Upper lobe of left lung (tissue), 6 donors: ENCODE results near the gene CDC42BPG. TPM values are rescaled to one million over a fixed set of nuclear protein-coding genes. Genes with fewer than 3 reads are reported as not detected.

ENCODE experiments used
- ATAC-seq, 2 donors: fragments of 200-7000 bp; cut with Tn5 transposase; one replicate each; pipeline ENCODE4 v1.9.1; 2022; ENCODE audit warnings: mild to moderate bottlenecking in 2 of 2, moderate library complexity in 2 of 2; ENCODE audit not compliant: low FRiP score in 2 of 2
- DNase-seq, 2 donors: peaks; one replicate each; pipeline ENCODE4 v3.0.0-alpha.2; 2019 to 2020
- H3K27ac ChIP-seq, 4 donors: fragments of 200-600 bp; sonication (generic); one replicate each; pipeline ENCODE4 v1.5.1; 2016 to 2019
- H3K27me3 ChIP-seq, 4 donors: fragments of 200-600 bp; sonication (generic); one replicate each; pipeline ENCODE4 v1.5.1; 2017 to 2019
- H3K36me3 ChIP-seq, 4 donors: fragments of 200-600 bp; sonication (generic); one replicate each; pipeline ENCODE4 v1.5.1; 2016 to 2019
- H3K4me1 ChIP-seq, 4 donors: fragments of 200-600 bp; sonication (generic); one replicate each; pipeline ENCODE4 v1.5.1; 2018 to 2019
- H3K4me3 ChIP-seq, 4 donors: fragments of 200-600 bp; sonication (generic); one replicate each; pipeline ENCODE4 v1.5.1; 2017 to 2019; ENCODE audit warnings: mild to moderate bottlenecking in 2 of 4, moderate library complexity in 1 of 4
- H3K9me3 ChIP-seq, 4 donors: fragments of 200-600 bp; sonication (generic); one replicate each; pipeline ENCODE4 v1.5.1; 2018 to 2019
- CTCF ChIP-seq, 6 experiments: fragments of 450-650 bp in 4 of 6; fragments of 200-600 bp in 2 of 6; sonication (generic) in 2 of 6; IDR thresholded peaks; one replicate each; pipeline ENCODE4 v1.5.1; 2016 to 2019; ENCODE audit warnings: antibody characterized with exemption in 6 of 6
- EP300 ChIP-seq, 4 donors: sonication (generic); formaldehyde crosslinking; IDR thresholded peaks; one replicate each; pipeline ENCODE4 v1.5.1; 2017; ENCODE audit warnings: antibody characterized with exemption in 4 of 4, control low read depth in 2 of 4
- POLR2A ChIP-seq, 4 donors: fragments of 450-650 bp; IDR thresholded peaks; one replicate each; pipeline ENCODE4 v1.5.1; 2016 to 2017; ENCODE audit warnings: antibody characterized with exemption in 4 of 4, mild to moderate bottlenecking in 2 of 4
- POLR2AphosphoS5 ChIP-seq, 2 donors: sonication (generic); formaldehyde crosslinking; IDR thresholded peaks; one replicate each; pipeline ENCODE4 v1.5.1; 2017; ENCODE audit warnings: antibody characterized with exemption in 2 of 2
- WGBS, 2 donors: methylation state at CpG; one replicate each; pipeline ENCODE4 v1.1.5; 2017 to 2018; 5-methylcytosine and 5-hydroxymethylcytosine counted together
- total RNA-seq, 6 donors: library from RNA; depleted of rRNA in 4 of 6; stranded (reverse); fragments of >200 nt in 4 of 6; gene quantifications; one replicate each; pipeline versions ENCODE4 v1.1.0 to v1.2.1, GENCODE V29; 2016 to 2021
- donor health status: DM: no; HTN: no; CAD: no; lungs with moderate emphysema.
- donor health status: DM: no; HTN: yes; CAD: no; lungs with severe emphysema.

Gene CDC42BPG
- total RNA-seq, 6 donors from 2014 or later: 21.6 to 62.4 (median 26.0) TPM

DNA sequence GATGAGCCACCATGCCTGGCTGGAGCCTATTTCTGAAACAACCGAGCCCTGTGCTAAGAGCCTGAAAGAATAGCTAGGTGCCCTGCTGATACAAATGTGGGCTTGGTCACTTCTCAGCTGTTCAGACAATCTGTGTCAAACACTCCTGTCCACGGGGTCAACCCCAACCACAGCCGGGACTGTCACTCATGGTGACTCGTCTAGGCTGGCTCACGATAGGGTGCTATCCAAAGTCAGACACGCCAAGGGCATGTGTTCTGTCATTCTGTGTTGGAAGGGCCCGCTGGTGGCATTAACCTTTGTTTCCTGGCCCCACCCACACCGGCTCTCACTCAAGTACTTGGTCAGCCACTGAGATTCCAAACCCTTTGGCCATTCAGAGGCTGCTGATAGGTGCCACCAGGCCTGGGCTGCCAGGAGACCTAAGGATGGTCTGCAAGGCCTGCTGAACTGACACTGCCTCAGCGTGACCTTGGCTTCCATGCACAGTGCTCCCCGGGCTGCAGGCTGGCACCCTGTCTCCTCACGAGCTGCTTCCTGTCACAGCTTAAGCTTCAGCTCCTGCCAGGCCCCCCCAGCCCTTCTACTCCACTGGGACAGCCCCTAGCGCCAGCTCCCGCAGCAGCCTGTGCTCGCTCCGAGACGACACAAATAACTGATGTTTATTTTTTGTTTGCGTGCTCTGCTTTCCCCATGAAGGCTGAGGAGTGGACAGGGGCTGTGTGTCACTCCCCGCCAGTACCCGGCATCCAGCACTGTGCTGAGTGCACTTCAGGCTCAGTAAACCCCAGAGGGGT, 14.2 kb upstream of the CDC42BPG start:
- DNase-seq (peak in 1 of 2 donors; percentile 61), ATAC-seq (no peak)
- peak overlapping the region; percentile 82 to 95 (median 88) for H3K27ac ChIP-seq
- TF ChIP-seq POLR2A (IDR thresholded peaks at IDR 0.05): no peak
- TF ChIP-seq EP300 (IDR thresholded peaks at IDR 0.05): no peak
- peak; percentile 26 to 35 for TF ChIP-seq POLR2AphosphoS5 (IDR thresholded peaks at IDR 0.05)
- peak overlapping the region in 2 of 4 donors; percentile 13 for H3K4me3 ChIP-seq
- WGBS, 2 donors: 40 to 72% methylated on average over 19 of the region's 19 CpGs
- peaks cover 4 to 43% (median 16%) of the 10 kb centered on the region in 4 donors for H3K36me3 ChIP-seq
- H3K9me3 ChIP-seq: no peaks in the 10 kb centered on the region
- H3K4me1 ChIP-seq: peaks cover 91 to 98% (median 92%) of the 10 kb centered on the region in 4 donors
- no peaks in the 10 kb centered on the region for H3K27me3 ChIP-seq

DNA sequence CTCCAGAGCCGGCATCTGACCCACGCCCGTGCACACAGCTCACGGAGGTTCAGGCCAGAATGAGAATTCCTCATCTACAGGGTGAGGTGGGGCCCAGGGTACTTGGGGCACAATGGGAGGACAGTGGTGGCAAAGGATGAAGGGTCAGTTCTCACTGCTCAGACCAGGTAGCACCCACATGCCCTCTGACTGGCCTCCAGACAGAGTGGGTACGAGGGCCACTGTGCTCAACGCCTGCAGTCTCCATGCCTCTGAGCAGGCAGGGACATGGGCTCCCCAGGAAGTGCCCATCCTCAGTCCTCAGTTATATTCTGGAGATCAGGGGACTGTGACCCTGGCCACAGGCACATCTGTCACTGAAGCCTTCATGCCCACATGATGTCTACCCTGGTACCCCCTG, 13.0 kb upstream of the CDC42BPG start:
- Histone ChIP-seq H3K9me3 (no peaks in the 10 kb centered on the region), H3K27ac (peak overlapping the region; percentile 82 to 95 (median 88)), H3K4me3 (no peak overlapping the region), H3K36me3 (peaks cover 4 to 53% (median 23%) of the 10 kb centered on the region in 4 donors), H3K27me3 (no peaks in the 10 kb centered on the region), H3K4me1 (peaks cover 90 to 98% (median 92%) of the 10 kb centered on the region in 4 donors)
- WGBS, 2 donors: 82 to 97% methylated on average over 4 to 6 of the region's 6 CpGs
- TF ChIP-seq EP300 (IDR thresholded peaks at IDR 0.05) (no peak), POLR2AphosphoS5 (IDR thresholded peaks at IDR 0.05) (no peak), CTCF (IDR thresholded peaks at IDR 0.05) (no peak), POLR2A (IDR thresholded peaks at IDR 0.05) (no peak)
- DNase-seq: no peak
- ATAC-seq: no peak

DNA sequence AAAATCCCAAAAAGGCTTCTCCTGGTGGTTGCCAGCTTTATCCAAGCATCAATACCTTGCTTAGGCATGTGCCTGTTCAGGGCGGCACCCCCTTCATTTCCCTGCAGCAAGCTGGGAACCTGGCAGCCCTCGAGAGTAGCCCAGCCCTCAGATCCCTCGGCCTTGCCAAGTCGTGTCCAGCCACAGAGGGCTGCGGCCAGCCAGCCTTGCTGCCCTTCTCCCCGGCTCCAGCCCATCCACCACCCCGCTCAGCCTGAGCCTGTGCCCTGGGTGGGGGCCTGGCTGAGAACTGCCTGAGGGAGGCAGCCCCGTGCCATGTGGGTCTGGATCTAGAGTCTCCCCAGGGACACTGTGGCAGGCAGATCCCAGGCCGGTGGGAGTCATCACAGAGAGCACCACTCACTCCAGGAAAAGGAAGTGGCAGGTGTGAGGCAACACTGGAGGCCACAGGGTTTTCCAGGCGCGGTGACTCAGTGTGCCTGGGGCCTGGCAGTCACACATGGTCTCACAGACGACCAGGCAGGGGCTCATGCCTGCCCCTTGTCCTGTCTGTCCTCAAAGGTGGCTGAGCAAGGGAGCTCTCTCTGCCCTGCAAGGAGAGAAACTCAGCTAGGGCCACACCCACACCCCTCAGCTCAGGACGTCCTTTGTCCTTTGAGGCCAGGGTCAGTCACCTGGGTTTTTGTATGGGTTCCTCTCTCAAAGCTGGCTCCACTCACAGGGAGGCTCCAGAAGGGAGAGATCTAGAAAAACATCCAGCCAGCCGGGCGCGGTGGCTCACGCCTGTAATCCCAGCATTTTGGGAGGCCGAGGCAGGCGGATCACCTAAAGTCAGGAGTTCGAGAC, 12.2 kb upstream of the CDC42BPG start:
- 55 to 63% methylated on average over 16 to 20 of the region's 20 CpGs for WGBS, 2 donors
- H3K27ac ChIP-seq: peak overlapping the region; percentile 82 to 95 (median 88)
- no peaks in the 10 kb centered on the region for H3K27me3 ChIP-seq
- TF ChIP-seq CTCF (IDR thresholded peaks at IDR 0.05) (no peak), POLR2AphosphoS5 (IDR thresholded peaks at IDR 0.05) (peak; percentile 91 to 94), EP300 (IDR thresholded peaks at IDR 0.05) (peak in 1 of 4 donors; percentile 79), POLR2A (IDR thresholded peaks at IDR 0.05) (peak in 1 of 4 donors; percentile 14)
- peak; percentile 63 to 67 for ATAC-seq
- H3K9me3 ChIP-seq: no peaks in the 10 kb centered on the region
- H3K4me1 ChIP-seq: peaks cover 90 to 98% (median 92%) of the 10 kb centered on the region in 4 donors
- peak in 1 of 2 donors; percentile 96 for DNase-seq
- H3K36me3 ChIP-seq: peaks cover 4 to 57% (median 23%) of the 10 kb centered on the region in 4 donors
- no peak overlapping the region for H3K4me3 ChIP-seq

DNA sequence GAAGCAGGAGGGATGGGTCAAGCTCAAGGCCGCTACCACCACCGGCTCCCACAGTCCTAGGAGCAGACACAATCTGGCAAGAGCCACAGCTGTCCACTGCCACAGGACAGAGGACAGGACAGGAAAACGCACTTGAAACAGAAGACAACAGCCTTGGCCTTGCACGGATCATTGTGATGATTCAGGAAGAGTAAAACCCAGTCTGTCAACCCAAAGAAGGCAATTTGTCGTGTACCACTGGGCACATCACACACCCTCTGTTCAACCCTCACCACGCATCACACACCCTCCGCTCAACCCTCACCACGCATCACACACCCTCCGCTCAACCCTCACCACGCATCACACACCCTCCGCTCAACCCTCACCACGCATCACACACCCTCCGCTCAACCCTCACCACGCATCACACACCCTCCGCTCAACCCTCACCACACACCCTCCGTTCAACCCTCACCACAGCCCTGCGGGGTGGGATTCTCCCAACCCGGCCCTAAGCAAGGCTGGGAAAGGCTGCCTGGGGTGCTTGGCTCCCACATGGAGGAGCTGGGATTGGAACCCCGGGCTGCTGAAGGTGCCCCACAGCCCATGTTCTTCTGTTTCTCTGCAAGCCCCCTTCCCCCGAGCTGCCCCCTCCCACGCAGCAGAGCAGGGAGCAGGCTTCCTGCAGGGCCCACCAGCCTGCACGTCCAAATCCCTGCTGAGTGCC, 11.3 kb upstream of the CDC42BPG start:
- WGBS, 2 donors: 77 to 82% methylated on average over 13 to 20 of the region's 22 CpGs
- peaks cover 92 to 98% (median 93%) of the 10 kb centered on the region in 4 donors for H3K4me1 ChIP-seq
- TF ChIP-seq CTCF (IDR thresholded peaks at IDR 0.05) (no peak), POLR2AphosphoS5 (IDR thresholded peaks at IDR 0.05) (no peak), POLR2A (IDR thresholded peaks at IDR 0.05) (no peak), EP300 (IDR thresholded peaks at IDR 0.05) (no peak)
- H3K9me3 ChIP-seq: no peaks in the 10 kb centered on the region
- no peaks in the 10 kb centered on the region for H3K27me3 ChIP-seq
- peak overlapping the region in 1 of 4 donors; percentile 6 for H3K4me3 ChIP-seq
- peaks cover 4 to 58% (median 23%) of the 10 kb centered on the region in 4 donors for H3K36me3 ChIP-seq
- DNase-seq: no peak
- ATAC-seq: no peak
- H3K27ac ChIP-seq: peak overlapping the region; percentile 82 to 95 (median 88)
